LNCaP clone FGC (cell line): ENCODE data around the gene MTCL1.

Experiments used
- DNase-seq: peaks from one replicate; pipeline ENCODE4 v3.0.0-alpha.2; 2011; ENCODE audit warnings: low read depth
- H3K4me3 ChIP-seq: 2 replicates; pipeline ENCODE4 v1.5.1; 2011; ENCODE audit warnings: mild to moderate bottlenecking, low read depth, low read length, control low read depth
- TF ChIP-seq, protein P1 (sequence below): IDR thresholded peaks from 2 replicates; pipeline ENCODE4 v1.5.1; 2012; ENCODE audit warnings: mild to moderate bottlenecking; ENCODE audit not compliant: control insufficient read depth, insufficient read depth; ENCODE audit errors: extremely low read depth

The MTCL1 gene

DNA sequence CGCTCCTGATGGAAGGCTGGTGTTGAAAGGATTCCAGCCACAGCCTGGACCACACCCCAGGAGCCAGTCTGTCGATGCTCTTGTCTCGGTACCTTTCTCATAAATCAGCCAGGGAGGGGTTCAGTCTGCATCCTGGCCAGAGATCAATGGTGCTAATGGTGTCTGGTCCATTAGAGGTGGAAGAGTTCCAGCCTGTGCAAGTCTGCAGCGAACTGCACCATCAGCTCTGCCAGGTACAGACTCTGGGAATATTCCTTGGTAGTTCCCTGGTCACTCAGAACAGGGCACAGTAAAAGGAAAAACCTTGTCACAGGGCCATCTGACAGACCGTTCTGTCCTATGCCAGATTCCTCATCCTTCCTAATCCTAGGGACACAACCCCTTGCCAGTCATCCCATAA is 164.3 kb downstream of the MTCL1 start:
- TF ChIP-seq, protein P1, sequence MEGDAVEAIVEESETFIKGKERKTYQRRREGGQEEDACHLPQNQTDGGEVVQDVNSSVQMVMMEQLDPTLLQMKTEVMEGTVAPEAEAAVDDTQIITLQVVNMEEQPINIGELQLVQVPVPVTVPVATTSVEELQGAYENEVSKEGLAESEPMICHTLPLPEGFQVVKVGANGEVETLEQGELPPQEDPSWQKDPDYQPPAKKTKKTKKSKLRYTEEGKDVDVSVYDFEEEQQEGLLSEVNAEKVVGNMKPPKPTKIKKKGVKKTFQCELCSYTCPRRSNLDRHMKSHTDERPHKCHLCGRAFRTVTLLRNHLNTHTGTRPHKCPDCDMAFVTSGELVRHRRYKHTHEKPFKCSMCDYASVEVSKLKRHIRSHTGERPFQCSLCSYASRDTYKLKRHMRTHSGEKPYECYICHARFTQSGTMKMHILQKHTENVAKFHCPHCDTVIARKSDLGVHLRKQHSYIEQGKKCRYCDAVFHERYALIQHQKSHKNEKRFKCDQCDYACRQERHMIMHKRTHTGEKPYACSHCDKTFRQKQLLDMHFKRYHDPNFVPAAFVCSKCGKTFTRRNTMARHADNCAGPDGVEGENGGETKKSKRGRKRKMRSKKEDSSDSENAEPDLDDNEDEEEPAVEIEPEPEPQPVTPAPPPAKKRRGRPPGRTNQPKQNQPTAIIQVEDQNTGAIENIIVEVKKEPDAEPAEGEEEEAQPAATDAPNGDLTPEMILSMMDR: no peak
- no peak overlapping the region for H3K4me3 ChIP-seq
- DNase-seq: no peak

- H3K4me3 ChIP-seq: no peak overlapping the region
- no peak for DNase-seq
- TF ChIP-seq, protein P1: no peak
Observed at GRCh38 chr18:8870528-8870927, 165.2 kb downstream of the MTCL1 start.

DNA sequence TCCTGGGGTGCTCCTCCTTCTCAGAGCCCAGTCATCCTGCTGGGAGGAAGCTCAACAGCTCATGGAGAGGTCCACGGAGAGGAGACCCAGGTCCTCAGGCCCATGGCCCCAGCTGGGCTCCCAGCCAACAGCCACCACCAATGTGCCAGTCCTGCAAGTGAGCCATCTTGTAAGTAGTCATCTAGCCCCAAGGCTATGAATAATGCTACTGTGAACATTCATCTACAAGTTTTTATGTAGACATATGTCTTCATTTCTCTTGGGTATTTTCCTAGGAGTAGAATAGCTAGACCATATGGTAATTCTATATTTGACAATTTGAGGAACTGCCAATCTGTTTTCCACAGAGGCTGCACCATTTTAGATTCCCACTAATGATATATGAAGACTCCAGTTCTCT is 166.1 kb downstream of the MTCL1 start:
- TF ChIP-seq, protein P1: no peak
- no peak for DNase-seq
- H3K4me3 ChIP-seq: no peak overlapping the region

DNA sequence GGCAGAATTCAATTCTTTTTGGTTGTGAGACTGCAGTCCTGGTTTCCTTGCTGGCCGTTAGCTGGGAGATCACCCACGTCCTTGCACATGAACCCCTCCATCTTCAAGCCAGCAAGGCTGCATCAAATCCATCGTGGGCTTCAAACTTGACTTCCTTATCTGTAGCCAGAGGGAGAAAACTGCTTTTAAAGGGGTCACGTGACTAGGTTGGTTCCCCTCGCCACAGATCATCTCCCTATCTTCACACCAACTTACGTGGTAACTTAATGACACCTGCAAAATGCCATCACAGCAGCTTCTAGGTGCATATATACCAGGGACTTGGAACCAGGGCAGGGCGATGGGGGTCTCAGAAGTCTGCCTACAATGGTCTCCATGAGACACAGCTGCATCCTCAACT is 169.5 kb downstream of the MTCL1 start:
- no peak for DNase-seq
- TF ChIP-seq, protein P1: no peak
- H3K4me3 ChIP-seq: no peak overlapping the region

DNA sequence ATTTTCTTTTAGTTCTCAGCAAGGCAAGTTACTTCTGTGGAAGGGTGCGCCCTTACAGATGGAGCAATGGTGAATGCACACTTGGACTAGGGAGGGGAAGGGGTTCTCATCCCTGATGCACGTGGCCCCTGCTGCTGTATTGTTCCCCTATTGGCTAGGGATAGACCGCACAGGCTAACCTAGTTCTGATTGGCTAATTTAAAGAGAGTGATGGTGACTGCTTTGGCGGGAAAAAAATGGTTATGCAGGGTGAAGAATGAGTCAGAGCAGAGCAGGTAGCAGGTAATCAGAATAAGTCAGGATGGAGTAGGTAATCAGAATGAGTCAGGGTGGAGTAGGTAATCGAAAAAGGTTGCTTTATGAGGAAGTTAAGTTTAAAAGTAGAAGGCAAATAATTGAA is 171.5 kb downstream of the MTCL1 start:
- H3K4me3 ChIP-seq: no peak overlapping the region
- TF ChIP-seq, protein P1: no peak
- DNase-seq: no peak

DNA sequence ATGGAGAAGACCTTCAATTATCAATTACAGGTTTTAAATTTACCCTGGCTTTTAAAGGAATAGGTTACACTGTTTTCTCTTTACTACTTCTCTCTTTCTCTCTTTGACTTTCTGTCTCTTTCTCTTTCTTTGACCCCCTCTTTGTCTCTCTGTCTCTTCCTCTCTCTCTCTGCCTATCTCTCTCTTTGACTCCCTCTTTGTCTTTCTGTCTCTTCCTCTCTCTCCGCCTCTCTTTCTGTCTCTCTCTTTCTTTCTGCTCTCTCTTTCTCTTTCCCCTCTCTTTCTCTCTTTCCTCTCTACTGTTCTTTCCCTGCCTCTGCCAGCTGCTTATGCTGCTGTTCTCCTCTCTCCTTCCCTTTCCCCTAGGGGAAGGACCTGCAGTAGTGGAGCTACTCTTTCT is 175.7 kb downstream of the MTCL1 start:
- no peak overlapping the region for H3K4me3 ChIP-seq
- TF ChIP-seq, protein P1: no peak
- DNase-seq: no peak
